Osteocyte (in vitro differentiated cells): Measurements from ENCODE around the gene HHIP. TPM values are rescaled to one million over a fixed set of nuclear protein-coding genes. Genes with fewer than 3 reads are reported as not detected.

ENCODE experiments used
- DNase-seq: peaks from one replicate; pipeline ENCODE4 v3.0.0; 2021; ENCODE audit warnings: mixed read lengths; ENCODE audit not compliant: unreplicated experiment; ENCODE audit errors: extremely low spot score
- H3K27ac Mint-ChIP-seq: one replicate; pipeline ENCODE4 v1.8.0; 2021; ENCODE audit warnings: mild to moderate bottlenecking, mixed read lengths; ENCODE audit not compliant: unreplicated experiment
- H3K27me3 Mint-ChIP-seq: one replicate; pipeline ENCODE4 v1.8.0; 2021; ENCODE audit warnings: mixed read lengths; ENCODE audit not compliant: unreplicated experiment
- H3K36me3 Mint-ChIP-seq: one replicate; pipeline ENCODE4 v1.8.0; 2021; ENCODE audit warnings: mixed read lengths; ENCODE audit not compliant: unreplicated experiment
- H3K4me1 Mint-ChIP-seq: one replicate; pipeline ENCODE4 v1.8.0; 2021; ENCODE audit warnings: mixed read lengths; ENCODE audit not compliant: unreplicated experiment
- H3K4me3 Mint-ChIP-seq: one replicate; pipeline ENCODE4 v1.8.0; 2021; ENCODE audit warnings: mild to moderate bottlenecking, moderate library complexity, mixed read lengths; ENCODE audit not compliant: unreplicated experiment
- H3K9me3 Mint-ChIP-seq: one replicate; pipeline ENCODE4 v1.8.0; 2021; ENCODE audit warnings: mixed read lengths; ENCODE audit not compliant: unreplicated experiment
- CTCF ChIP-seq: fragments of 200-600 bp; sonication (generic); IDR thresholded peaks from 2 replicates; pipeline ENCODE4 v1.5.0; 2021; ENCODE audit warnings: antibody characterized with exemption, mild to moderate bottlenecking, moderate library complexity
- total RNA-seq: library from RNA; stranded (reverse); gene quantifications from 2 replicates; pipeline ENCODE4 v1.2.1, GENCODE V29; 2021

HHIP gene
- total RNA-seq, 1 donor from 2014 or later = 0.97 TPM

- Mint-ChIP-seq H3K27ac (no peak overlapping the region), H3K27me3 (no peaks in the 10 kb centered on the region), H3K9me3 (no peaks in the 10 kb centered on the region), H3K36me3 (no peaks in the 10 kb centered on the region), H3K4me1 (no peaks in the 10 kb centered on the region), H3K4me3 (no peak overlapping the region)
- TF ChIP-seq CTCF = no peak
- DNase-seq = no peak
These were observed 43.2 kb downstream of the HHIP start for GRCh38 chr4:144689125-144689524.

- H3K4me3 Mint-ChIP-seq = no peak overlapping the region
- no peak for TF ChIP-seq CTCF
- no peak overlapping the region for H3K27ac Mint-ChIP-seq
- DNase-seq = no peak
- peaks cover 12% of the 10 kb centered on the region for H3K4me1 Mint-ChIP-seq
- no peaks in the 10 kb centered on the region for H3K9me3 Mint-ChIP-seq
- H3K36me3 Mint-ChIP-seq = no peaks in the 10 kb centered on the region
- H3K27me3 Mint-ChIP-seq = no peaks in the 10 kb centered on the region
These were observed 49.8 kb downstream of the HHIP start for GRCh38 chr4:144695721-144696120.

GRCh38 chr4:144696376-144696775, 50.4 kb downstream of the HHIP start:
- Mint-ChIP-seq H3K4me3 (no peak overlapping the region), H3K27me3 (no peaks in the 10 kb centered on the region), H3K27ac (no peak overlapping the region), H3K36me3 (no peaks in the 10 kb centered on the region), H3K9me3 (no peaks in the 10 kb centered on the region), H3K4me1 (peaks cover 17% of the 10 kb centered on the region)
- no peak for TF ChIP-seq CTCF
- DNase-seq = no peak

GRCh38 chr4:144699565-144699964, 53.6 kb downstream of the HHIP start:
- Mint-ChIP-seq H3K27me3 (no peaks in the 10 kb centered on the region), H3K36me3 (no peaks in the 10 kb centered on the region), H3K9me3 (no peaks in the 10 kb centered on the region), H3K4me1 (peaks cover 31% of the 10 kb centered on the region), H3K4me3 (no peak overlapping the region), H3K27ac (no peak overlapping the region)
- TF ChIP-seq CTCF = no peak
- no peak for DNase-seq

- H3K27me3 Mint-ChIP-seq = no peaks in the 10 kb centered on the region
- H3K36me3 Mint-ChIP-seq = peaks cover 2% of the 10 kb centered on the region
- no peak overlapping the region for H3K4me3 Mint-ChIP-seq
- H3K9me3 Mint-ChIP-seq = no peaks in the 10 kb centered on the region
- no peak overlapping the region for H3K27ac Mint-ChIP-seq
- DNase-seq = no peak
- TF ChIP-seq CTCF = no peak
- peaks cover 36% of the 10 kb centered on the region for H3K4me1 Mint-ChIP-seq
These were observed 55.8 kb downstream of the HHIP start for GRCh38 chr4:144701683-144702233.
